GM13977 (cell line): ENCODE results near the gene P4HB.

Experiments
- DNase-seq: peaks from one replicate; pipeline ENCODE4 v3.0.0; 2012; ENCODE audit warnings: low spot score
- CTCF ChIP-seq: IDR thresholded peaks from 2 replicates; pipeline ENCODE4 v1.5.1; 2012; ENCODE audit warnings: mild to moderate bottlenecking, control low read depth; ENCODE audit not compliant: insufficient read depth; ENCODE audit errors: extremely low read depth, missing control alignments
- in situ Hi-C: fragments of 300-500 bp; cut with MboI; formaldehyde crosslinking; loops from one replicate; pipeline ENCODE4 v1.12.0; 2022; ENCODE audit warnings: low sequenced_read_pairs, low pct_unique_long_range_greater_than_20kb, mixed read lengths, inconsistent platforms; ENCODE audit not compliant: unreplicated experiment

P4HB gene

DNA sequence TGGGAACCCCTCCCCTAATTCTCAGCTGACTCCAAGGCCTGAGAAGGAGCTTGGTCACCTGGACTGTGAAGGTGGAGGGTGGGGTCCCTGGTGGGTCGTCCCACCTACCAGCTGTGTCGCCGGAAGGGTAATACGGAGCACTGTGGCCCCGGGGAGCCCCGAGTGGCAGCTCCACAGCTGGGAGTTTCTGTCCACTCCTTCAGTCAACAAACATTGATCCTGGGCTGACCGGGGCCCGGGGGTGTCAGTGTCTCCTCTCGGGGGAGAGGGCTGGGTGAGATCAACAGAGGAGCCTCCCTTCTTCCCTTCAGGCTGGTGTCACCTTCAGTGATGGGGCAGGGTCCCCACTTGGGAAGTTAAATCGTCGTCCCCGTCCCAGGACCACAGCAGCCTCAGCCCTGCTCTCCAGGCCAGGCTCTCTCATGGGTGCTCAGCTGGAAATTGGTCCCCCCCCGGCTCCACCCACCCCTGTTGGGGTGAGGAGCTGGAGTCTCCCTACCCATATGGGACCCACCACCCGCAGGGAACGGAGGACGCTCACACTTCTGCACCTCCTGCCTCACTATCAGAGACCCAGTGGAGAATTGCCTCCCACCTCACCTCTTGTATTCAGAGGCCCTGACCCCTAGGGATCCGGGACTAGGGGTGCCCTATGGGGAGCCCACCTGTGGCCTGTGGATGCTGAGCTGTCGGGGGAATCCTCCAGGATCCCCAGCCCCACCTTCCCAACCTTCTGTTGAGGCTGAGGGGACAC lies 54.5 kb downstream of the P4HB start:
- in situ Hi-C loops, result no loop called here
- TF ChIP-seq CTCF, result no peak
- DNase-seq, result no peak

- TF ChIP-seq CTCF, result no peak
- in situ Hi-C loops, result no loop called here
- DNase-seq, result no peak
Measured at GRCh38 chr17:81804559-81805399, 55.6 kb downstream of the P4HB start.

DNA sequence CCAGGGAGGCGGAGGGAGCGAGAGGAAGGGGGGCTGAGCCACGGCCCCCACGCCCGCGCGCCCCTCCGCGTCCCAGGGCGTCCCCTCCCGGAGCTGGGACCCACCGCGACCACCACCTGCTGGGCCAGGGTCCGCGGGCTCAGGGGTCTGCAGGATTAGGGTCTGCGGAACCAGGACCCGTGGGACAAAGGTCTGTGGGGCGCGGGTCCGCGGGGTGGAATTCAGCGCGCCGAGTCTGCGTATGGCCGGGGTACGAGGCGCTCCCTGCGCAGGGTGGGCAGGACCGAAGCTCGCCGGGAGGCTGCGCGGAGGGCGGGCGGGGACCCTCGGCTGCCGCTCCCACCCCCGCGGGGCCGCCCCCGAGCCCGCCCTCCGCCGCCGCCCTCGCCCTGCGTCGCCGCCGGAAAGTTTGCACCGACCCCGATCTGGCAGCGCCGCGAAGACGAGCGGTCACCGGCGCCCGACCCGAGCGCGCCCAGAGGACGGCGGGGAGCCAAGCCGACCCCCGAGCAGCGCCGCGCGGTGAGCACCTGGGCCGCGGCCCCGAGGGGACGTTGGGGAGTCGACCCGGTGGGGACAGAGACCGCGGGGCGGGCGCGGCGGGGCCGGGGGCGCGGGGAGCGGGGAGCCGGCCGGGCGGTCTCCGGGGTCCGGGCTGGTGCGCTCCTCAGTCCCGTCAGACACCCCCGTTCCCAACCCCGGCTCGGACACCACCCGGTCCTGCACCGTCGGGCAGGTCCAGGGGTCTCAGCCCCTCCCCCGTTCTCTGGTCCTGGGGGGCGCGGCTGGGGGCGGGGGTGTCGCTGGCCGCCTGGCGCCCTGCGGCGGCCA lies 56.4 kb downstream of the P4HB start, which contains the start of gene GCGR:
Gene GCGR, plus strand, starts transcription at position 423 of the 831 bp plus-strand sequence. CDS start 4,869 bp downstream, outside the sequence.
- in situ Hi-C loops, result no loop called here
- no peak for DNase-seq
- TF ChIP-seq CTCF, result no peak

DNA sequence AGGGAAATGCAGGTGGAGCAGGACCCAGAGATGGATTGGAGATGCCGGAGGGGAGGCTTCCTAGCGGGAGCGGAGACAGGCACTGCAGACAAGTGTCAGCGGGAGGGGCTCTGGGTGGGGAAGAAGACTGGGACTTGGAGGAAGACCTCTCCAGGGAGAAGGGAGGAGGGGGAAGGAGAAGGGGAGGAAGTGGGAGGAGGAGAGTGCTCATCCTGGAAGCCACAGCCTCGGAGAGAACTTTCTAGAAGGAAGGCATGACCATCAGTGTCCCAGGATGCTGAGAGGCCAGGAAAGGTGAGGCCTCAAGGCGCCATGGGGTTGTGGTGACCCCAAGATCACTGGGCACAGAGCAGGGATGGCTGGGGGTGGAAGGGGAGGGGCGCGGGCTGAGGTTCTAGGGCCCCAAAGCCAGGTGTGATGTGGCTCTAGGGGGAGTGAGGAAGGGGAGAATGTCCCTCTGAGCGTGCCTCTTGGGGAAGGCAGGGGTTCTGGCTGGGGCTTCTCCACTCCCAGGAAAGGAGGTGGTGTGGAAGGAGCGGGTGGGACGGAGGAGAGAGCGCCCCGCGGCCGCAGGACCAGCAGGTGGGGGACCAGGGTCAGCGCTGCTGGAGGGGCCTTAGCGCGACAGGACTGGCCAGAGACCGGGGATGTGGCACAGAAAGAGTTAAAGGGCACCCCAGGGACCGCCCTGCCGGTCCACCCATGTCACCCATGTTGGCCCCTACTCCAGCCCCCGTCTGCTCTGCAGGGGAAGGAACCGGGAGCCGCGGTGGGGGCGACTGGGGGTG lies 57.3 kb downstream of the P4HB start:
- in situ Hi-C loops, result no loop called here
- TF ChIP-seq CTCF, result no peak
- no peak for DNase-seq

DNA sequence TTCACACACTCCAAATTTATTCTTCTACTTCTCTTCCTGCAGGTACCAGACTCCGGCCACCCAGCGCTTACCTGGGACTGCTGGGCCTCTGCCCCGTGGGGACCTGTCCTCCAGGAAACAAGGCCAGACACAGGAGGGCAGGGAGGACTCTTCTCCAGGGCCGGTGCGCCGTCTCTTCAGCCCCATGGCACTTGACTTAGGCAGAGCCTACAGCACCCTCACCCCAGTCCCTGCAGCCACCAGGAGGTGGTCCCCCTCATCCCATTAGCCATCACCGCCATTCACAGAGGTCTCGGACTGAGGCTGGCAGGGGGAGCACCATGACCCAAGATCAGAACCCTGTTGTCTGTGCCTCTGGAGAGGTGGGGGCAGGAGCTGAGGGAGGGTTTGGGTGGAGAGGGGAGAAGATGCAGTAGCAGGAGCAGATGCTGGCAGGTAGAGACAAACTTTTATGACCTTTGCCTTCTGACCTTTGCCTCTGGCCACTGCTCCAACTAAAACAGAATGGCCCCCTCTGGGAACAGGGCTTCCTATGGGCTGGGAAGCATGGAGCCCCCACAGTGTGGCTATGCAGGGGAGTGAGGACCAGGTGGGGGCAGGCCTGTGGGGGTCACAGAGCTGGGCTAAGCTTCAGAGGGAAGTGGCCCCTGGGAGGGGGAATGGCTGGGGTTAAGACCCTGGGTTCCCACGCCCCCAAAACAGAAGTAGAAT lies 58.1 kb downstream of the P4HB start:
- no peak for TF ChIP-seq CTCF
- in situ Hi-C loops, result no loop called here
- DNase-seq, result no peak
